Measurements from ENCODE around the gene ARHGEF33.

The ARHGEF33 gene

GRCh38 chr2:39022642-39023235 is 133.1 kb downstream of the ARHGEF33 start:
- no peak for DNase-seq

DNA sequence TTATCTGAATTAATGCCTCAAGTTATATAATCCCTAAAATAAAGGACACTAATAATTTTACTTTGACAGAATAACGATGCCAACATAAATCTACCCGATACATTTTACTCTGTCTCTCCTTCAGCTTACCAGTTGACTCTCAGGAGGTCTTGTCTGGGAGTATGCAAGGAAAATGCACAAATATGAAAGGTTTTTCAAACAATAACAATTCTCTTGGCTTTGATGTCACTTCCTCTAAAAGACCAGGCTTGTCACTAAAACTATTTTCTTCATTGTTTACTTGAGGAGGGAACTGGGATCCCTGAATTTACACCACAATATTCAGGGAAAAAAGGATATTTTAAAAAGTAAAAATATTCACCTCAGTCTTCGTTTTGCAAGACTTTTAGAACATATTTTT is 134.0 kb downstream of the ARHGEF33 start:
- no peak for DNase-seq

DNA sequence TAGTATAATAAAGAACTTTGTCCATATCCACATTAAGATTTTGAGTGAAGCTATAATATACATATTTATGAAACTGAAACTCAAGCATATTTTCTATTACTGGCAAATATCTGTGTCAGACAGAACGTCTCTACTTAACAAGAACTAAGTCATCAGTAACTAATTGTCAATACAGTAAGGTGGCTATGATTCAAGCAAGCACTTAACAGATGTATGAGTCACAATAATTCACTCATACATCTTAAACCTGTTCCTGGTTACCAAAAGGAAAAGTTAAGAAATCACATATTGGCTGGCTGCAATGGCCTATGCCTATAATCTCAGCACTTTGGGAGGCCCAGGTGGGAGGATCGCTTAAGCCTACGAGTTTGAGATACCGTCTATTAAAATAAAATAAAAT is 135.2 kb downstream of the ARHGEF33 start:
- DNase-seq: no peak
